Sigmoid colon (tissue), 4 donors: Measurements from ENCODE around the gene RFC1.

Experiments used
- CTCF ChIP-seq, 4 experiments: fragments of 450-650 bp in 3 of 4; fragments of 200-600 bp in 1 of 4; IDR thresholded peaks; one replicate each; pipeline ENCODE4 v1.5.1; 2016 to 2019; ENCODE audit warnings: antibody characterized with exemption in 4 of 4, mild to moderate bottlenecking in 3 of 4, moderate library complexity in 2 of 4
- EP300 ChIP-seq, 4 donors: sonication (generic); formaldehyde crosslinking; IDR thresholded peaks; one replicate each; pipeline ENCODE4 v1.6.1; 2017; ENCODE audit warnings: antibody characterized with exemption in 4 of 4

GRCh38 chr4:39285853-39286252 lies 80.3 kb downstream of the RFC1 start:
- TF ChIP-seq CTCF (IDR thresholded peaks at IDR 0.05) = no peak
- no peak for TF ChIP-seq EP300 (IDR thresholded peaks at IDR 0.05)
